Endothelial cell (in vitro differentiated cells): ENCODE results near the gene ADAMTS19. TPM values are rescaled to one million over a fixed set of nuclear protein-coding genes. Genes with fewer than 3 reads are reported as not detected.
A peak's percentile ranks its signal among the peaks of the same experiment; 100 is the strongest.

ENCODE experiments used
- DNase-seq: peaks from one replicate; pipeline ENCODE4 v3.0.0; 2021; ENCODE audit warnings: low spot score
- H3K27ac Mint-ChIP-seq: one replicate; pipeline ENCODE4 v1.8.0; 2021; ENCODE audit warnings: mixed read lengths, inconsistent platforms; ENCODE audit not compliant: unreplicated experiment
- H3K27me3 Mint-ChIP-seq: one replicate; pipeline ENCODE4 v1.8.0; 2021; ENCODE audit warnings: mild to moderate bottlenecking, moderate library complexity, mixed read lengths, inconsistent platforms; ENCODE audit not compliant: unreplicated experiment
- H3K36me3 Mint-ChIP-seq: one replicate; pipeline ENCODE4 v1.8.0; 2021; ENCODE audit warnings: mild to moderate bottlenecking, low read depth, mixed read lengths, inconsistent platforms; ENCODE audit not compliant: unreplicated experiment
- H3K4me1 Mint-ChIP-seq: one replicate; pipeline ENCODE4 v1.8.0; 2021; ENCODE audit warnings: mild to moderate bottlenecking, mixed read lengths, inconsistent platforms; ENCODE audit not compliant: unreplicated experiment
- H3K4me3 Mint-ChIP-seq: one replicate; pipeline ENCODE4 v1.8.0; 2021; ENCODE audit warnings: mild to moderate bottlenecking, mixed read lengths, inconsistent platforms; ENCODE audit not compliant: unreplicated experiment
- H3K9me3 Mint-ChIP-seq: one replicate; pipeline ENCODE4 v1.8.0; 2021; ENCODE audit warnings: mixed read lengths, inconsistent platforms; ENCODE audit not compliant: unreplicated experiment
- CTCF ChIP-seq: fragments of 200-600 bp; sonication (generic); IDR thresholded peaks from one replicate; pipeline ENCODE4 v1.5.0; 2021; ENCODE audit warnings: antibody characterized with exemption; ENCODE audit not compliant: unreplicated experiment
- total RNA-seq: library from RNA; stranded (reverse); fragmentation: NEBNext Ultra II Directional; extraction: Animal tissue kit (Norgen Biotek cat#: 25700); gene quantifications from one replicate; pipeline ENCODE4 v1.2.1, GENCODE V29; 2021; ENCODE audit not compliant: unreplicated experiment

ADAMTS19 gene
- total RNA-seq, 1 donor from 2014 or later = 6.9 TPM

GRCh38 chr5:129748913-129749880 lies 289.1 kb downstream of the ADAMTS19 start:
- no peak for TF ChIP-seq CTCF
- DNase-seq = no peak
- H3K4me1 Mint-ChIP-seq = no peaks in the 10 kb centered on the region
- no peak overlapping the region for H3K4me3 Mint-ChIP-seq
- H3K9me3 Mint-ChIP-seq = no peaks in the 10 kb centered on the region
- H3K27me3 Mint-ChIP-seq = no peaks in the 10 kb centered on the region
- no peak overlapping the region for H3K27ac Mint-ChIP-seq
- no peaks in the 10 kb centered on the region for H3K36me3 Mint-ChIP-seq

GRCh38 chr5:129760636-129761325 lies 300.7 kb downstream of the ADAMTS19 start:
- no peak overlapping the region for H3K4me3 Mint-ChIP-seq
- TF ChIP-seq CTCF = no peak
- no peaks in the 10 kb centered on the region for H3K27me3 Mint-ChIP-seq
- no peak overlapping the region for H3K27ac Mint-ChIP-seq
- no peak for DNase-seq
- H3K36me3 Mint-ChIP-seq = no peaks in the 10 kb centered on the region
- H3K4me1 Mint-ChIP-seq = peaks cover 2% of the 10 kb centered on the region
- H3K9me3 Mint-ChIP-seq = no peaks in the 10 kb centered on the region

- H3K9me3 Mint-ChIP-seq = no peaks in the 10 kb centered on the region
- TF ChIP-seq CTCF = no peak
- H3K4me1 Mint-ChIP-seq = peaks cover 4% of the 10 kb centered on the region
- no peaks in the 10 kb centered on the region for H3K27me3 Mint-ChIP-seq
- no peaks in the 10 kb centered on the region for H3K36me3 Mint-ChIP-seq
- H3K4me3 Mint-ChIP-seq = no peak overlapping the region
- H3K27ac Mint-ChIP-seq = no peak overlapping the region
- no peak for DNase-seq
These were observed 303.6 kb downstream of the ADAMTS19 start for GRCh38 chr5:129763651-129764050.

- H3K27me3 Mint-ChIP-seq = no peaks in the 10 kb centered on the region
- peaks cover 5% of the 10 kb centered on the region for H3K4me1 Mint-ChIP-seq
- no peak for DNase-seq
- TF ChIP-seq CTCF = no peak
- no peak overlapping the region for H3K4me3 Mint-ChIP-seq
- no peaks in the 10 kb centered on the region for H3K9me3 Mint-ChIP-seq
- H3K27ac Mint-ChIP-seq = no peak overlapping the region
- H3K36me3 Mint-ChIP-seq = no peaks in the 10 kb centered on the region
These were observed 306.7 kb downstream of the ADAMTS19 start for GRCh38 chr5:129766798-129767197.

GRCh38 chr5:129767927-129768380 lies 307.9 kb downstream of the ADAMTS19 start:
- no peaks in the 10 kb centered on the region for H3K27me3 Mint-ChIP-seq
- H3K9me3 Mint-ChIP-seq = no peaks in the 10 kb centered on the region
- H3K36me3 Mint-ChIP-seq = no peaks in the 10 kb centered on the region
- peak; percentile 78 for DNase-seq
- H3K27ac Mint-ChIP-seq = no peak overlapping the region
- no peak overlapping the region for H3K4me3 Mint-ChIP-seq
- TF ChIP-seq CTCF = peak; percentile 97
- peaks cover 5% of the 10 kb centered on the region for H3K4me1 Mint-ChIP-seq
